Neural crest cell (in vitro differentiated cells): Measurements from ENCODE around the gene FCSK. TPM values are rescaled to one million over a fixed set of nuclear protein-coding genes. Genes with fewer than 3 reads are reported as not detected.
"Not testable (repeated sequence)": the region's sequence is repeated elsewhere in the genome, so short reads cannot be mapped to it uniquely, and the experiment has no call there.

ENCODE experiments used
- DNase-seq: peaks from one replicate; pipeline ENCODE4 v3.0.0; 2021; ENCODE audit warnings: low read depth, mixed read lengths, low spot score
- H3K27ac Mint-ChIP-seq: one replicate; pipeline ENCODE4 v1.8.0; 2021; ENCODE audit warnings: mild to moderate bottlenecking, mixed read lengths; ENCODE audit not compliant: unreplicated experiment
- H3K27me3 Mint-ChIP-seq: 2 replicates; pipeline ENCODE4 v1.8.0; 2021; ENCODE audit warnings: low read depth, mild to moderate bottlenecking, mixed read lengths
- H3K36me3 Mint-ChIP-seq: 2 replicates; pipeline ENCODE4 v1.8.0; 2021; ENCODE audit warnings: low read depth, mild to moderate bottlenecking, mixed read lengths
- H3K4me1 Mint-ChIP-seq: 2 replicates; pipeline ENCODE4 v1.8.0; 2021; ENCODE audit warnings: mixed read lengths
- H3K4me3 Mint-ChIP-seq: one replicate; pipeline ENCODE4 v1.8.0; 2021; ENCODE audit warnings: mild to moderate bottlenecking, mixed read lengths
- H3K9me3 Mint-ChIP-seq: 2 replicates; pipeline ENCODE4 v1.8.0; 2021; ENCODE audit warnings: mixed read lengths
- total RNA-seq: library from RNA; stranded (reverse); gene quantifications from 2 replicates; pipeline ENCODE4 v1.2.1, GENCODE V29; 2021
- TF ChIP-seq, protein P1 (sequence below): fragments of 200-600 bp; sonication (generic); conservative IDR thresholded peaks from 2 replicates; pipeline ENCODE4 v1.5.0; 2021; ENCODE audit warnings: antibody characterized with exemption, mild to moderate bottlenecking

The FCSK gene
- total RNA-seq, 1 donor from 2014 or later: 14.8 TPM

DNA sequence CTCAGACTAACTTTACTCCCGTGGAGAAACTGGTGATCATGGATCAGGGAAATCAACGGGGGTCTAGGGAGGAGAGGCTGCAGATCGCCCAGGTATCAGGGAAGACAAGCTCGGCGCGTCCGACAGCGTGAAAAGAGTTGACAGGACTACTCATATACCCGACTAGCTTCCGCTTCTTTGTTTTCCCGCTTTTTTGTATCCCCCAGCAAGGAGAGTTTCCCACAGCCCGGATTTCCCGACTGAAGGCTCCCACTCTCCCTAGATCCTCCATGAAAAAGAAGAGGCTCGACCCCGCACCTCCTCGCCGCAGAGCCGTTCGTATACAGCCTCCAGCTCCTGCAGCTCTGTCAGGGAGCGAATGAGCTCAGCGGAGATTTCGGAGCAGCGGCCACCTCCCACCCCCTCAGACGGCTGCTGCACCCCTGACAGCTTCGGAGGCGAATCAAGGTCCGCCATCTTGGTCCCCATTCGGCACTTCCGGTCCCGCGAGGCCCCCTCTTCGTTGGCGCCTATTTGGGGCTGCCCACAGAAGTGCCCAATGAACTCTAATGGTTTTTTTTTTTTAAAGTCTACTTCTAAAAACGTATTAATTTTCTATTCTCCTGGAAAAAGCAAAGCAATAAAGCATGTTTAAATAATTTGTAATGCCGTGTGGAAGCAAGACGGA is 68.8 kb downstream of the FCSK start, which contains the start of gene COG4:
COG4 (minus strand) TSS at position 479 of the 667 bp plus-strand sequence; CDS start at position 468, 11 bp downstream.
- peaks cover 47% of the 10 kb centered on the region for H3K4me1 Mint-ChIP-seq
- no peaks in the 10 kb centered on the region for H3K9me3 Mint-ChIP-seq
- TF ChIP-seq, protein P1, sequence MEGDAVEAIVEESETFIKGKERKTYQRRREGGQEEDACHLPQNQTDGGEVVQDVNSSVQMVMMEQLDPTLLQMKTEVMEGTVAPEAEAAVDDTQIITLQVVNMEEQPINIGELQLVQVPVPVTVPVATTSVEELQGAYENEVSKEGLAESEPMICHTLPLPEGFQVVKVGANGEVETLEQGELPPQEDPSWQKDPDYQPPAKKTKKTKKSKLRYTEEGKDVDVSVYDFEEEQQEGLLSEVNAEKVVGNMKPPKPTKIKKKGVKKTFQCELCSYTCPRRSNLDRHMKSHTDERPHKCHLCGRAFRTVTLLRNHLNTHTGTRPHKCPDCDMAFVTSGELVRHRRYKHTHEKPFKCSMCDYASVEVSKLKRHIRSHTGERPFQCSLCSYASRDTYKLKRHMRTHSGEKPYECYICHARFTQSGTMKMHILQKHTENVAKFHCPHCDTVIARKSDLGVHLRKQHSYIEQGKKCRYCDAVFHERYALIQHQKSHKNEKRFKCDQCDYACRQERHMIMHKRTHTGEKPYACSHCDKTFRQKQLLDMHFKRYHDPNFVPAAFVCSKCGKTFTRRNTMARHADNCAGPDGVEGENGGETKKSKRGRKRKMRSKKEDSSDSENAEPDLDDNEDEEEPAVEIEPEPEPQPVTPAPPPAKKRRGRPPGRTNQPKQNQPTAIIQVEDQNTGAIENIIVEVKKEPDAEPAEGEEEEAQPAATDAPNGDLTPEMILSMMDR: no peak
- H3K27ac Mint-ChIP-seq: peak within 1 kb of the TSS; percentile 100
- H3K4me3 Mint-ChIP-seq: peak within 1 kb of the TSS; percentile 97
- peak; percentile 85 for DNase-seq
- H3K36me3 Mint-ChIP-seq: peaks cover 19% of the 10 kb centered on the region
- no peaks in the 10 kb centered on the region for H3K27me3 Mint-ChIP-seq

- Mint-ChIP-seq H3K27ac (peak within 1 kb of the TSS; percentile 100), H3K27me3 (no peaks in the 10 kb centered on the region), H3K4me3 (peak within 1 kb of the TSS; percentile 97), H3K9me3 (no peaks in the 10 kb centered on the region), H3K4me1 (peaks cover 47% of the 10 kb centered on the region), H3K36me3 (peaks cover 19% of the 10 kb centered on the region)
- TF ChIP-seq, protein P1: no peak
- peak; percentile 62 for DNase-seq
Observed at GRCh38 chr16:70523743-70524398, 69.5 kb downstream of the FCSK start, which contains the start of gene SF3B3. Gene SF3B3, plus strand, starts transcription at chr16:70523816. Its CDS starts 2,841 bp downstream, at chr16:70526657.

GRCh38 chr16:70524399-70524825 is 70.0 kb downstream of the FCSK start:
- H3K4me3 Mint-ChIP-seq: peak overlapping the region; percentile 97
- peak overlapping the region; percentile 100 for H3K27ac Mint-ChIP-seq
- not testable (repeated sequence) for DNase-seq, H3K9me3 Mint-ChIP-seq, H3K27me3 Mint-ChIP-seq
- peaks cover 50% of the 10 kb centered on the region for H3K4me1 Mint-ChIP-seq
- peaks cover 19% of the 10 kb centered on the region for H3K36me3 Mint-ChIP-seq

- no peak for DNase-seq
- H3K4me3 Mint-ChIP-seq: peak overlapping the region; percentile 70
- peaks cover 23% of the 10 kb centered on the region for H3K36me3 Mint-ChIP-seq
- no peaks in the 10 kb centered on the region for H3K27me3 Mint-ChIP-seq
- peak overlapping the region; percentile 22 for H3K27ac Mint-ChIP-seq
- TF ChIP-seq, protein P1: no peak
- H3K9me3 Mint-ChIP-seq: no peaks in the 10 kb centered on the region
- H3K4me1 Mint-ChIP-seq: peaks cover 52% of the 10 kb centered on the region
Observed at GRCh38 chr16:70526403-70526802, 72.0 kb downstream of the FCSK start.

DNA sequence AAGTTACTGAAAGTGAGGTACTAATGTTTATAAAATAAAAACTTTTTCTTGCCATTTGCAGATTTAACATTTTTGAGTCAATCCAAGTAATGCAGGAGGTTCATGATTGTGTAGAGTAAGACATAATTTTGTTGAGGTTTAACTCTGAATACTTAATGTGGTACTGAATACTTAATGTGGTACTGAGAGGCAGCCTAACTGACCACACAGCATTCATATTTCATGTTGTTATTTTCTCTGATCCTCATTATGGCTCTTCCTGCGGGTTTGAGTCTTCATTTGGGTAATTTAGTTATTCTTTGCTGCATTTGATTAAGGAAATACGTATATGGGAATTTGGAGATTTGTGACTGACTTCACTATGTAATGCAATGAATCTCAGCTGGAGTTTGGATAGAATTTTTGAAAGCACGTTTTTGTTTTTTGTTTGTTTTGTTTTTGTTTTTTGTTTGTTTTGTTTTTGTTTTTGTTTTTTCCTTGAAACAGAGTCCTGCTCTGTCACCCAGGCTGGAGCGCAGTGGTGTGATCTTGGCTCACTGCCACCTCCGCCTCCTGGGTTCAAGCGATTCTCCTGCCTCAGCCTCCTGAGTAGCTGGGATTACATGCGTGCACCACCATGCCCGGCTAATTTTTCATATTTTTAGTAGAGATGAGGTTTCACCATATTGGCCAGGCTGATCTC is 73.1 kb downstream of the FCSK start:
- Mint-ChIP-seq H3K4me1 (peaks cover 47% of the 10 kb centered on the region), H3K27ac (no peak overlapping the region), H3K27me3 (no peaks in the 10 kb centered on the region), H3K9me3 (no peaks in the 10 kb centered on the region), H3K4me3 (peak overlapping the region; percentile 70), H3K36me3 (peaks cover 25% of the 10 kb centered on the region)
- TF ChIP-seq, protein P1: no peak
- no peak for DNase-seq
